ENCODE results near the gene HES7. TPM values are rescaled to one million over a fixed set of nuclear protein-coding genes. Genes with fewer than 3 reads are reported as not detected.

Gene HES7
- total and polyA plus RNA-seq, 9 of the 15 experiments (the other 6 are each of a cell fraction or from before 2014, with no cell fraction given), result 0.03 to 1.7 (median 0.14) TPM; not detected in 1

DNA sequence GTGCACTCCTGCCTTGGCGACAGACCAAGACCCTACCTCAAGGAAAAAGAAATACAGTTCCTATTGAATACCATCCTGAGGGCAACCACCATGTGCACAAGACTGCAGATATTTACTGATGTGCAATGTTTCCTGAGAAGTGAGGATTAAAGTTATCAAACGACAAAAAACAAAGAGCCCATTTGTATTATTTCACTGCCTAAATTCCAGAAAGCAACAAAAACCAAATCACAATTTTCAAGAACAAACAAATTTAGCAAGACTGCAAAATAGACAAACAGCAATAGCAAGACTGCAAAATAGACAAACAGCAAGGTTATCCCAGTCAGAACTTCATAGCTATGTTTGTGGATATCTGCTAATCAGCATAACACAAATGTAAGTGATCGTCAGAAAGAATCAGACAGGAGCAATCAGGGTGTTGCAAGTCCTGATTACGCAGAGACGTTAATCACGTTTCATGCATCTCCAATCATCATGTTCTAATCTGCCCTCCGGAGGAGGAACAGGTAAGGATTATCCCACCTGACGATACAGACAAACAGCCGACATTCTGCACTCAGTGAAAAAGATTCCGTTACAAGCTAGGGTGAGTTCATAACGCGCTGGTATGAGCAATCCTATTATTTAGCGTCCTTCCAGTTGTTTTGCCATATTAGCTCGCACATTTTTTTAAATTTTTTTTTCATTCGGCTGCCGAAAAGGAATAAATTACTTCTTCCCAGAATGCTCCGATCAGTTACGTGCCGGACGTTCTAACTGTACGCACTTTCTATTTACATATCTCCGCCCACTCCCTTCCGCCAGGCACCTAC, 49.4 kb upstream of the HES7 start (continued):
- TF ChIP-seq, protein P1, sequence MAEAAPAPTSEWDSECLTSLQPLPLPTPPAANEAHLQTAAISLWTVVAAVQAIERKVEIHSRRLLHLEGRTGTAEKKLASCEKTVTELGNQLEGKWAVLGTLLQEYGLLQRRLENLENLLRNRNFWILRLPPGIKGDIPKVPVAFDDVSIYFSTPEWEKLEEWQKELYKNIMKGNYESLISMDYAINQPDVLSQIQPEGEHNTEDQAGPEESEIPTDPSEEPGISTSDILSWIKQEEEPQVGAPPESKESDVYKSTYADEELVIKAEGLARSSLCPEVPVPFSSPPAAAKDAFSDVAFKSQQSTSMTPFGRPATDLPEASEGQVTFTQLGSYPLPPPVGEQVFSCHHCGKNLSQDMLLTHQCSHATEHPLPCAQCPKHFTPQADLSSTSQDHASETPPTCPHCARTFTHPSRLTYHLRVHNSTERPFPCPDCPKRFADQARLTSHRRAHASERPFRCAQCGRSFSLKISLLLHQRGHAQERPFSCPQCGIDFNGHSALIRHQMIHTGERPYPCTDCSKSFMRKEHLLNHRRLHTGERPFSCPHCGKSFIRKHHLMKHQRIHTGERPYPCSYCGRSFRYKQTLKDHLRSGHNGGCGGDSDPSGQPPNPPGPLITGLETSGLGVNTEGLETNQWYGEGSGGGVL (CRISPR knock-in tag; IDR thresholded peaks at IDR 0.05), result no peak
- peak; percentile 5; the same call in 1 of the 2 replicates for TF ChIP-seq KLF6 (CRISPR knock-in tag; IDR thresholded peaks at IDR 0.05; ENCODE audit: borderline replicate concordance)
- TF ChIP-seq BDP1 (IDR thresholded peaks at IDR 0.05; ENCODE audit: insufficient read depth, insufficient read length), result no peak
- TF ChIP-seq SMAD1 (IDR thresholded peaks at IDR 0.05; ENCODE audit: low read depth, low read length, partially characterized antibody), result peak; percentile 100
- TF ChIP-seq, protein P2, sequence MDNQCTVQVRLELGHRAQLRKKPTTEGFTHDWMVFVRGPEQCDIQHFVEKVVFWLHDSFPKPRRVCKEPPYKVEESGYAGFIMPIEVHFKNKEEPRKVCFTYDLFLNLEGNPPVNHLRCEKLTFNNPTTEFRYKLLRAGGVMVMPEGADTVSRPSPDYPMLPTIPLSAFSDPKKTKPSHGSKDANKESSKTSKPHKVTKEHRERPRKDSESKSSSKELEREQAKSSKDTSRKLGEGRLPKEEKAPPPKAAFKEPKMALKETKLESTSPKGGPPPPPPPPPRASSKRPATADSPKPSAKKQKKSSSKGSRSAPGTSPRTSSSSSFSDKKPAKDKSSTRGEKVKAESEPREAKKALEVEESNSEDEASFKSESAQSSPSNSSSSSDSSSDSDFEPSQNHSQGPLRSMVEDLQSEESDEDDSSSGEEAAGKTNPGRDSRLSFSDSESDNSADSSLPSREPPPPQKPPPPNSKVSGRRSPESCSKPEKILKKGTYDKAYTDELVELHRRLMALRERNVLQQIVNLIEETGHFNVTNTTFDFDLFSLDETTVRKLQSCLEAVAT (IDR thresholded peaks at IDR 0.05), result peak; percentile 95 to 98
- TF ChIP-seq ARID2 (IDR thresholded peaks at IDR 0.05), result peak; percentile 66; the same call in 1 of the 2 replicates
- TF ChIP-seq ELF4 (CRISPR knock-in tag; IDR thresholded peaks at IDR 0.05), result peak; percentile 100
- no peak for TF ChIP-seq TGIF2 (CRISPR knock-in tag; IDR thresholded peaks at IDR 0.05)
- peak; percentile 69 for TF ChIP-seq GABPA (tag; conservative IDR thresholded peaks at IDR 0.05; ENCODE audit: low read depth)
- peak; percentile 91 for TF ChIP-seq CXXC5 (CRISPR knock-in tag; IDR thresholded peaks at IDR 0.05)
- TF ChIP-seq WHSC1 (IDR thresholded peaks at IDR 0.05; ENCODE audit: low read length), result no peak
- TF ChIP-seq SRSF9 (IDR thresholded peaks at IDR 0.05; ENCODE audit: borderline replicate concordance, low read depth, low read length), result no peak
- no peak for TF ChIP-seq MIER1 (IDR thresholded peaks at IDR 0.05; ENCODE audit: low read depth)
- peak; percentile 100 for TF ChIP-seq ZBED1 (IDR thresholded peaks at IDR 0.05)
- TF ChIP-seq CAMTA2 (CRISPR knock-in tag; conservative IDR thresholded peaks at IDR 0.05), result peak; percentile 98
- TF ChIP-seq, protein P3, sequence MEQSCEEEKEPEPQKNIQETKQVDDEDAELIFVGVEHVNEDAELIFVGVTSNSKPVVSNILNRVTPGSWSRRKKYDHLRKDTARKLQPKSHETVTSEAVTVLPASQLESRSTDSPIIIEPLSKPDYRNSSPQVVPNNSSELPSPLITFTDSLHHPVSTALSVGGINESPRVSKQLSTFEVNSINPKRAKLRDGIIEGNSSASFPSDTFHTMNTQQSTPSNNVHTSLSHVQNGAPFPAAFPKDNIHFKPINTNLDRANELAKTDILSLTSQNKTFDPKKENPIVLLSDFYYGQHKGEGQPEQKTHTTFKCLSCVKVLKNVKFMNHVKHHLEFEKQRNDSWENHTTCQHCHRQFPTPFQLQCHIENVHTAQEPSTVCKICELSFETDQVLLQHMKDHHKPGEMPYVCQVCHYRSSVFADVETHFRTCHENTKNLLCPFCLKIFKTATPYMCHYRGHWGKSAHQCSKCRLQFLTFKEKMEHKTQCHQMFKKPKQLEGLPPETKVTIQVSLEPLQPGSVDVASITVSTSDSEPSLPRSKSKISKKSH (CRISPR knock-in tag; IDR thresholded peaks at IDR 0.05), result no peak
- TF ChIP-seq TRIM24 (IDR thresholded peaks at IDR 0.05), result peak; percentile 72 to 81
- no peak for TF ChIP-seq STAT5B (CRISPR knock-in tag; IDR thresholded peaks at IDR 0.05)
- TF ChIP-seq ZNF224 (CRISPR knock-in tag; IDR thresholded peaks at IDR 0.05), result no peak
- TF ChIP-seq, protein P4, sequence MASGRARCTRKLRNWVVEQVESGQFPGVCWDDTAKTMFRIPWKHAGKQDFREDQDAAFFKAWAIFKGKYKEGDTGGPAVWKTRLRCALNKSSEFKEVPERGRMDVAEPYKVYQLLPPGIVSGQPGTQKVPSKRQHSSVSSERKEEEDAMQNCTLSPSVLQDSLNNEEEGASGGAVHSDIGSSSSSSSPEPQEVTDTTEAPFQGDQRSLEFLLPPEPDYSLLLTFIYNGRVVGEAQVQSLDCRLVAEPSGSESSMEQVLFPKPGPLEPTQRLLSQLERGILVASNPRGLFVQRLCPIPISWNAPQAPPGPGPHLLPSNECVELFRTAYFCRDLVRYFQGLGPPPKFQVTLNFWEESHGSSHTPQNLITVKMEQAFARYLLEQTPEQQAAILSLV (tag; IDR thresholded peaks at IDR 0.05), result peak; percentile 65
- TF ChIP-seq ILK (tag; IDR thresholded peaks at IDR 0.05; ENCODE audit: borderline replicate concordance, low read depth), result 0 out of 2 replicates have a peak, but pooled peaks have one; percentile 32
- no peak for TF ChIP-seq MCM5 (IDR thresholded peaks at IDR 0.05; ENCODE audit: low read depth)

Data from K562 (cell line).